HG03342 (cell line): Measurements from ENCODE around the gene CLEC7A.

Experiments
- ATAC-seq: cut with Tn5 transposase; IDR thresholded peaks from one replicate; pipeline ENCODE4 v1.9.1; 2021; ENCODE audit warnings: mild to moderate bottlenecking, moderate library complexity; ENCODE audit not compliant: unreplicated experiment

Gene CLEC7A

GRCh38 chr12:10142976-10143589, 13.1 kb upstream of the CLEC7A start:
- ATAC-seq, result no peak

GRCh38 chr12:10140001-10140400, 10.0 kb upstream of the CLEC7A start:
- no peak for ATAC-seq

DNA sequence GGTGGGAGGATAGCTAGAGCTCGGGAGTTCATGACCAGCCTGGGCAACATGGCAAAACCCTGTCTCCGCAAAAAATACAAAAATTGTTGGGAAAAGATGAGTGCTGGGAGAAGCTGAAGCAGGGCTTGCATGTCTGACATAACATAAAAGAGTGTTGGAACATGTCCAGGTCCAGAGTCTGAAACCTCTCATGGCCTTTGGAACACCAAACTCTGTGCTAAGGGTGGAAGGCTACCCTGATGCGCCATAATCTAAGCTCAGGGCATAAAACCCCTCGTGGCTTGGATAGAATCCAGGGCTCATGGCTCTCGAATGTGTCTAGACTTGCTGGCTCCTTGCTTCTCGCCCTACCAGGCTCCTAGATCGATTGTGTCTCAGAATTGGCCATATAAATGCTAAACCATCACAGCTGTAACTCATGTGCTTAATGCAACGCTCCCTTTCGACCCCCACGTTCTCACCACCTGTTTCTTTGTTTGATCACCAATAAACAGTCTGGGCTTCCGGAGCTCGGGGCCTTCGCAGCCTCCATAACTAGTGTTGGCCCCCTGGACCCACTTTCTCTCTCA, 6.7 kb upstream of the CLEC7A start:
- ATAC-seq, result no peak

DNA sequence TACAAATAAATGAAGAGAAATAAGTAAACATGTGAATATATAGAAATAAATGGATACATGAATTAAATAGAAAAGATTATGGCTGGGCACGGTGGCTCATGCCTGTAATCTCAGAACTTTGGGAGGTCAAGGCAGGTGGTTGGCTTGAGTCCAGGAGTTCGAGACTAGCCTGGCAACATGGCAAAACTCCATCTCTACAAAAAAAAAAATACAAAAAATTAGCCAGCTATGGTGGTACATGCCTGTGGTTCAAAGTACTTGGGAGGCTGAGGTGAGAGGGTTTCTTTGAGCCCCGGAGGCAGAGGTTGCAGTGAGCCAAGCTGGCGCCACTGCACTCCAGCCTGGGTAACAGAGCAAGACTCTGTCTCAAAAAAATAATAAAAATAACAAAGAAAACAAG, 5.1 kb upstream of the CLEC7A start:
- no peak for ATAC-seq

DNA sequence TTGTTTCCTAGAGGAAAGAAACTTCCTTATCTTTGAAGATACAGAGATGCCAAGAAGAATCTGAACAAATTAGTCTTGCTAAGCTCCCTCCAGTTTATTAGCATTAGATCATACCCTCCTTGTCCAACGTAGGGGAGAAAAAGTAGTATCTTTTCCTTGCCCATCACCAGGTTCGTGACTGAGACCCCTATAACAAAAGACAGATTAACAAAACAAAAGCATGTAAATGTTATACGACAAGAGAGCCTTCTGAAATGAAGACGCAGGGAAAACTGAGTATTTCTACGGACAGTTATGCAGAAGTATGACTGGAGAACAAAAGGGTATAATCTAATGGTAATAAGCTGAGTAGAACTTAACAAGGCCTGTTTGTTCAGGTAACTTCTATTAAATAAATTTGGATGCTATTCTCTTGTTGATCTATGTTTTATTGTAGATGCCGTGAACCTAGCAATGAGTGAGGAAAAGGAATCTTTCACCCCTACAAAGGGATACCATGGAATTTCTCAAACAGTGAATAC, 2.9 kb upstream of the CLEC7A start:
- ATAC-seq, result no peak

DNA sequence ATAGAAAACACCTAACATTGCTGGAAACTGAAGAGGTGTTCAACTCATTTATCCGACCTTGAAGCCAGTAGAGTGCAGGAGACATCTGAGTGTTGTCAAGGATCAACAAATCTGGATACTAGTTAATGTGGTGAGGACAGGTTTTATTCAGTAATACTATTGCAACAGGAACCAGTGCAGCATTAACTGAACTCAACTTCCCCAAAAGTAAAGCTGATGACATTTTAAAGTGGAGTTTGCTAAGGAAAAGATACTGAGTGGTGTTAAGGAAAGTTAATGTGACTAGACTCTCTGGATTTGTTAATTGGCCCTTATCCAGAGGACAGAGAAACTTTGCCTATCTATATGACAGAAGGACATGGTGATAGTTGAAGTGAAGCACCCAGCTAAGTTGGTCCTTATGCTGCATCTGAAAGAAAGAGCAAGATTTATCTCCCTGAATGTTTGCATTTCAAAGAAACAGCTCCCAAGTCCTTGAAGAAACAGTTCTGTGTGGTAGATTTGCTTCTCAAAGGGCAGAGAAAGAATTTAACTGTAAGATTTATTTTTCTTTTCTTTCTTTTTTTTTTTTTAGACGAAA, 1.2 kb upstream of the CLEC7A start:
- ATAC-seq, result no peak

DNA sequence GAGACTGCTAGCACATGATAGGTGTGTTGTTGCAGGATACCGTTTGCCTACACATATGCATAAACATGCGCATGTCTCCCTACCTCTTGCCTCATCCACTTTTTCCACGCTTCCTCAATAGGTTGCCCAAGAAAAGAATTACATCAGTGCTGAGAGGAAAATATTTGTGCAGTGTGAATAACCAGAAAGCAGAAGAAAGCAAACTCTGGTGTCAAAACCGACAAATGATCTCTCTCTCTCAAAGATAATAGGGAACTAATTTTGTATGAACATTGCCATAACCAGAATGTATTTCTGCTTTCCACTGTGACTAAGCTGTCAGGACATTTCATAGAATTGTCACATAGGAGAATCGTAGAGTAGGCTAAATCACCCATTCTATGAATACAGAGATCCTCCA, 1.3 kb downstream of the CLEC7A start:
- no peak for ATAC-seq

DNA sequence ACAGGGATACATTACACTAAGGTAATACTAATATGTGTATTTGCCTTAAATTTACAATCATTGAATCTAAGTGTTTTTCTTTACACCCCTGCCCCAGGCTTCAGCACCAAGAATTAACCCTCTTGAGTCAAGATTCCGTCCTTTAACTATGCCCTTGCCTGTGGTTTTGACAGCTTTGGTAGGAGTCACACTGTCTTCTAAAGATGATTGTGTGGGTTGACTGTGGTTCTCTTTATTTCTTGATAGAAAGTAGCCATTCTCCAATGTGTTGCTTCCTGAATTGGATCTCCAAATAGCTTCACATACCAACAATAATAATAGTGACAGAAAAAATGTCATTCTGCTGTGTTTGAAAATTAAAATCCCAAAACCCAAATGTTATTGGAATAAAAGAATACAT, 3.6 kb downstream of the CLEC7A start:
- ATAC-seq, result no peak

DNA sequence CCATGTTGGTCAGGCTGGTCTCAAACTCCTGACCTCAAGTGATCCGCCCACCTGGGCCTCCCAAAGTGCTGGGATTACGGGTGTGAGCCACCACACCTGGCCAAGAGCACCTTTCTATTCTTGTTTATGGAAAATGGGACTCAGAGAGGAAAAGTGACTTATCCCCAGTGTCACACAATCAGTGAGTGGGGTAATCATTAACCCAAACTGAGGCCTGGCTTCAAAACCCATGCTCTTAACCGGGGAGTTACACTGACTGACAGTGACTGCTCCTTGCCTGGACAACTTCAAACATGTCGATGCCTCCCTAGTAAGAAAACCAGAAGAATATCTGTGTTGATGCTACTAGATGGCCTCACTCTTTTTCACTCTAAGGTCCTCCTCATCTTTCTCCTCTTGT, 7.3 kb downstream of the CLEC7A start:
- ATAC-seq, result no peak

GRCh38 chr12:10121278-10121677, 8.7 kb downstream of the CLEC7A start:
- ATAC-seq, result no peak

GRCh38 chr12:10119066-10119465, 10.9 kb downstream of the CLEC7A start:
- ATAC-seq, result no peak

DNA sequence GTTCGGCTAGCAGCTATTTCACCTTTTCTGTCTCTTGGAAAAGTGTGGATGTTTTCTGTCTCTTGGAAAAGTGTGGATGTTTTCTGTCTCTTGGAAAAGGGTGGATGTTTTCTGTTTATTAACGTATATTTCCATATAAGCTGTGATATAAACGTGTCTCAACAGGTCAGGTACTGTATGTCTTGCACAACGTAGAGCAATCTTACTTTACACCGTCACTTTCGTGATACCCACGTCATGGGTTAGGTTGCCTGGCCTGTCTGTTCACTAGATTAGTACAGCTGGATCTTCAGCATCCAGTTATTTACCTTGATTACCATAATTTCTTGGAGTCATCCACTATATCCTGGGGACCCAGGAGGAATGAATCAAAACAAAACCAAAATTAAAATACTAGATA, 14.1 kb downstream of the CLEC7A start:
- no peak for ATAC-seq

DNA sequence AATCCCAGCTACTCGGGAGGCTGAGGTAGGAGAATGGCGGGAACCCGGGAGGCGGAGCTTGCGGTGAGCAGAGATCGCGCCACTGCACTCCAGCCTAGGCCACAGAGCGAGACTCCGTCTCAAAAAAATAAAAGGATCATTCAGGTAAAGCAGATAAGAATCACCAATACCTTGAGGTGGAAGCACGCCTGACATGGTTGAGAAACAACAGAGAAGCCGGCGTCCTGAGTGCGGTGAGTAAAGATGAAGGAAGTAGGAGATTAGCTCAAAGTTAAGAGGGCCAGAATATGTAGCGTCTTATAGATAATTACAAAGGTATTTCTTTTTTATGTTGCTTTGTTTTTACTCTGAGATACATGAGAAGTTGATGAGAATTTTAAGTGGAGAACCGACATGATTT, 14.7 kb downstream of the CLEC7A start:
- ATAC-seq, result no peak

GRCh38 chr12:10113920-10114319, 16.1 kb downstream of the CLEC7A start:
- ATAC-seq, result no peak

- no peak for ATAC-seq
Measured at GRCh38 chr12:10113075-10113474, 16.9 kb downstream of the CLEC7A start.

DNA sequence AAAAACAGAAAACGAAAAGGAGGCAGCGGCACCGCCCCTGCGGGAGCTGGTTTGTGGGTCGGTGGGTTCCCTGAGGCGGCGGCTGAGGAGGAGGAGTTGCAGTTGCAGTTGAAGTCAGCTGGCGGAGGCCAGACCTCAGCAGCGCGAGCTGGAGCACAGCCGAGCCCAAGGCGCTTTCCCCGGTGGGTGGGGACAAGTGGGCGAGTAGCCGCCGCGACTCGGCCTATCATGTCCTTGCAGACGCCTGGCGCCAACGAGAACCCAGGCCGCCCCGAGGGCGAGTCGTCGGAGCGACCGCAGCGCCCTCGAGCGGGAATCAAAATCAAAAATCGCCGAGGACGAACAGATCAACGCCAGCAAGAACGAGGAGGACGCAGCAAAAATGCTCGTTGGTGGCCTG, 18.5 kb downstream of the CLEC7A start:
- no peak for ATAC-seq

DNA sequence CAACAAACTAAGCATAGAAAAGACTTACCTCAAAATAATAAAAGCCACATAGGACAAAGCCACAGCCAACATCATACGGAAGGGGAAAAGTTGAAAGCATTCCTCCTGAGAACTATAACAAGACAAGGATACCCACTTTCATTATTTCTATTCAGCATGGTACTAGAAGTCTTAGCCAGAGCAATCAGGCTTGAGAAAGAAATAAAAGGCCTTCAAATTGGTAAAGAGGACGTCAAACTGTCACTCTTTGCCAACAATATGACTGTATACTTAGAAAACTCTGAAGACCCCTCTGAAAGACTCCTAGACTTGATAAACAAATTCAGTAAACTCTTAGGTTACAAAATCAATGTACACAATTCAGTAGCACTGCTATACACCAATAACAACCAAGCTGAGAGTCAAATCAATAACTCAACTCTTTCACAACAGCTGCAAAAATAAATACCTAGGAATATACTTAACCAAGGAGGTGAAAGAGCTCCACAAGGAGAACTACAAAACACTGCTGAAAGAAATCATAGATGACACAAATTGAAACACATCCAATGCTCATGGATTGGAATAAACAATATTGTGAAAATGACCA, 19.6 kb downstream of the CLEC7A start:
- no peak for ATAC-seq

- ATAC-seq, result no peak
Measured at GRCh38 chr12:10102322-10102721, 27.7 kb downstream of the CLEC7A start.

DNA sequence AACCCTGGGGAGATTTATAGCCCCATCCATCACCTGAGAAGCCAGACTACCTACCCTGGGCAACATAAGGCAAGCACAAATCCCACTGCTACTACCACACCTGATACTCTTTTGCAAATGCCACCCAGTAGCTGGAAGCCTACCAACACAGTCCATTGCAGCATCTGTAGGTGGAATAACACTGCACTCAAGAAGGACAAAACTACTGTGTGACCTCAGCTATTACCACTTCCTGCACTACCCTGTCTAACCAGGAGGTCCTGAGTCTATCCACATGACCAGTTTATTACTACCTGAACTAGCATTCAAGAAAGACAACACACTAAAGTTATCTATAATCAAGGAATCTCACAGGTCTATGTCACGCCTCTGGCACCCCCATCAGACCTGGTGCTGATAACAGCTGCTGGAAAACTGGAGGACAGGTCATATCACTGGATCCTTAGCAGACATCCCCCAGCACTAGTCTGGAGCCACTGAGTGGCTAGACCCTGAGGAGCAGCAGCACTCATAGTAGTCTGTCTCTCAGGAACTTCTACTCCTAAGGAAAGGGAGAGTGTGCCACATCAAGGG, 28.3 kb downstream of the CLEC7A start:
- ATAC-seq, result no peak

GRCh38 chr12:10101042-10101579, 28.9 kb downstream of the CLEC7A start:
- no peak for ATAC-seq

GRCh38 chr12:10098791-10099190, 31.2 kb downstream of the CLEC7A start, which contains the start of gene CLEC1A:
CLEC1A (minus strand) TSS chr12:10098985; CDS start chr12:10098922, 63 bp downstream.
- no peak for ATAC-seq
